ENCODE measurements around the gene SMAD7.

SMAD7 gene

DNA sequence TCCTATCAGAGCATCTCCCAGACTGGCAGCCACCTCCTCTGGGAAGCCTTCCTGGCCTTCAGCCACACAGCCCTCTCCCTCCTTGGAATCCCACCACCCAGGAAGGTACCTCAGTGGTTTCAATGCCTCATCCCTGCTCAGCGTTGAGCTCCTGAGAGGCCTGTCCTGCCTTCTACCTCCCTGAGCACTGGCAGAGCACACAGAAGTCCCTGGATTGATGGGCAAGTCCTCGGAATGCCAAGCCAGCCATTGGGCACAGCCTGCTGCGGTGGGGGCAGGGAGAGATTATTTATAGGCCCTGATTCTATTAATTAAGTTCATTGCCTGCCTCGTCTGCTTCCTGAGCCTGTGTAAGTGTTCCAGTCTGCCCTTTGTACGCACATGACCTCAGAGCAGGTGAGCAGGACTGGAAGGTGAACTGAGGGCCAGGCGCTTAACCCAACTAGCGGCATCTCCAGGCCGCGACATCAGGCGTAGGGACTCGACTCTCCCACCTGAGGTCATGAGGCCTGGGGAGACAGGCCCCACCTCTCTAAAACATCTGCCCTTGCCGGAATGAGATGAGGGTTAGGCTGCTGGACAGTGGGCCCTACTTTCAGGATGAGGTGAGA, 63.4 kb downstream of the SMAD7 start:
- H3K4me1 Mint-ChIP-seq (ENCODE audit: low read depth): no peaks in the 10 kb centered on the region
- H3K4me3 Mint-ChIP-seq: no peak overlapping the region
- H3K36me3 Mint-ChIP-seq: no peaks in the 10 kb centered on the region
- H3K27me3 Mint-ChIP-seq: no peaks in the 10 kb centered on the region
- H3K9me3 Mint-ChIP-seq (ENCODE audit: low read depth): no peaks in the 10 kb centered on the region
- peak overlapping the region; percentile 46 for H3K27ac Mint-ChIP-seq

DNA sequence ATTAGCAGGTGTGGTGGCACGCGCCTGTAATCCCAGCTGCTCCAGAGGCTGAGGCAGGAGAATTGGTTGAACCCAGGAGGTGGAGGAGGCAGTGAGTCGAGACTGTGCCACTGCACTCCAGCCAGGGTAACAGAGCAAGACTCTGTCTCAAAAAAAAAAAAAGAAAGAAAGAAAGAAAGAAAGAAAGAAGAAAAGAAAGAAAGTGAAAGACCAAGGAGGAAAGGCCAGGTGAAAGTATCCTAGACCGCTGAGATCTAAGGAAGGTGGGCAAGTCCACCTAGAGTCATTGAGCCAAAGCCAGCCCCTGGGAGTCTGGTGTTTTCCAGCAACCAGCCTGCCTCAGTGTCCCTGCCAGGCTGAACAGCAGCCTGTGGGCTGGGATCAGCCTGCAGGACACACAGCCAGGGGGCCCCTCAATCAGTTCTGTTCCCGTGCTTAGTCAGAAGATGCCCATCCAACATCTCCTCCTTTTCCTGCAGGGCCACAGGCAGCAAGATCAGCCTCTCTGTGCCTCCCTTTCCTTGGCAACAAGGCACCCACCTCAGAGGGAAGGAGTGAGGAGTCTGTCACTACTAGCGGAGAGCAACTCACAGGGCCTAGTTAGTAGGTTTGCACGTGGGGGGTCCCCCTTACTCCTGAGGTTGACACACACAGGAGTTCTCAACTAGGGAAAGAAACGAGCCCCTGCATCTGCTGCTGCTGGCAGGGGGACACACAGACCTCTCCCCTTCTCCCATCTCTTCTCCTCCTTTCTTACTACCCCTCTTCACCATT, 64.1 kb downstream of the SMAD7 start:
- no peak overlapping the region for H3K4me3 Mint-ChIP-seq
- H3K27ac Mint-ChIP-seq: no peak overlapping the region

DNA sequence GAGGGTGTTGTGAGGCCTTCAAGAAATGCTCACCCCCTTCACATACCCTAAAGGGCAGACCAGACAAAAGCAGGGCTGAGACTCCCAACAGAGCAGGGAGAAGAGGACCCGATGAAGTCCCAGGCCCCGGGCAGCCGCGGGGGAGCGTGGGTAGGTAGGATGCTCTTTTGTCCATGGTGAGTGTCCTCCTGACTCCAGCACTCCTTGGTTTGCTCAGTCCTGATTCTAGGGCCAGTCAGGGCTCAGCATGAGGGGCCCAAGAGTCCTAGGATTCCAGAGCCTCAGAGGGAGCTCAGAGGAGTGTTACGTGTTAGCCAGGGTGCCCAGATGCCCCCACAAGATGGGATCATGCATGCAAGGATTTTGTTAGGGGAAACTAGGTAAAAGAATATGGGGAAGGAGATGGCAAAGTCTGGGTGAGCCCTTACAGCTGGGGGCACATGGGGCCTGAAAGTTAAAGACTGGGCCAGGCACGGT, 64.8 kb downstream of the SMAD7 start:
- H3K27ac Mint-ChIP-seq: no peak overlapping the region
- no peak overlapping the region for H3K4me3 Mint-ChIP-seq
- no peaks in the 10 kb centered on the region for H3K9me3 Mint-ChIP-seq (ENCODE audit: low read depth)
- H3K4me1 Mint-ChIP-seq (ENCODE audit: low read depth): no peaks in the 10 kb centered on the region
- H3K36me3 Mint-ChIP-seq: no peaks in the 10 kb centered on the region
- no peaks in the 10 kb centered on the region for H3K27me3 Mint-ChIP-seq

More for the DNA sequence above, 64.1 kb downstream of the SMAD7 start:
- Mint-ChIP-seq H3K4me1 (ENCODE audit: low read depth) (no peaks in the 10 kb centered on the region), H3K36me3 (no peaks in the 10 kb centered on the region), H3K9me3 (ENCODE audit: low read depth) (no peaks in the 10 kb centered on the region), H3K27me3 (no peaks in the 10 kb centered on the region)

DNA sequence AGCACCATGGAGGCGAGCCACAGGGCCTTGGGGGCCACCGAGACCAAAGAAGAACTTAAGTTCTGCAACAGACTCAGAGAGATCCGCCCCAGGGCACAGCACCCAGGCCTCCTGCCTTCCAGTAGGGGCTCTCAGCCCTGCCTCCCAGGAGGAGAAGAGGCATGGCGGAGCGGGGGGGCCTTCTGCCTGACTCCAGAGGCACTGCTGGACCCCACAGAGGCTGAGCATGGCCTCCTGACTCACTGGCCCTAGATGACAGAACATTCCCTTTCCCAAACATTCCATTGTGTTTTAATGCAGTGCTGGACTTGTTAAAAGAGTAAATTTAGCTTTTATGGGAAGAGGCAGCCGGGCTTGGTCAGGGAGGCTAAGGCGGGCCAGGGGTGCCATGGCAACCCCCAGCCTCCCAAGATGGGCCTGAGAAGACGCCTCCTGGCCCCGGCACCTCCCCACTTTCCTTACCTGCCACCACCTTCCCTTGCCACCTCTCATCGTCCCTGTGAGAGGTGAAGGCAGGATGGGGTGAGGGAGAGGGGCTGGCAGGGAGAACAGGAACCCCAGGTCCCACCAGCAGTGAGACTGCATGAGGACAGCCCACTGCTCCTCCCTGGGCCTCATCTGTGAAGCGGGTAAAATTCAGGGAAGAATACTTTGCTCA, 65.4 kb downstream of the SMAD7 start:
- no peaks in the 10 kb centered on the region for H3K36me3 Mint-ChIP-seq
- no peak overlapping the region for H3K27ac Mint-ChIP-seq
- H3K4me3 Mint-ChIP-seq: no peak overlapping the region
- H3K27me3 Mint-ChIP-seq: no peaks in the 10 kb centered on the region
- H3K9me3 Mint-ChIP-seq (ENCODE audit: low read depth): no peaks in the 10 kb centered on the region
- H3K4me1 Mint-ChIP-seq (ENCODE audit: low read depth): no peaks in the 10 kb centered on the region

DNA sequence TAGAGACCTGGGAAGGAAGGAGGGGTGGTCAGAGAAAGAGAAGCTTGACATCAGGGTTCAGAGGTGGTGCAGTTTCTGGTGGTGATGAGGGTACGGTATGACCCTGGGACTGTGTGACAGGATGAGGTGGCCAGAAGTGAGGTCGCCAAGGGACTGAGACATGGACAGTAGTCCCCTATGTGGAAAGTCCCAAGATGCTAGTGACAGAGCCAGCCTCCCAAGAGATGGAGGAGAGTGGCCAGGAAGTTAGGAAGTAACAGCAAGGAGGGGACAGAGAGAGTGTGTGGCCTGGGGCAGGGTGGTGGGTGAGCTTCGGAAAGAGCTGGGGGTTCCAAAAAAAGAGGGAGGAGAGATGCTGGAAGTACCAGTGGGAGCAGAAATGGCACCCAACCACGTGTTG, 66.0 kb downstream of the SMAD7 start:
- Mint-ChIP-seq H3K27me3 (no peaks in the 10 kb centered on the region), H3K4me1 (ENCODE audit: low read depth) (no peaks in the 10 kb centered on the region), H3K4me3 (no peak overlapping the region), H3K36me3 (no peaks in the 10 kb centered on the region), H3K27ac (no peak overlapping the region), H3K9me3 (ENCODE audit: low read depth) (no peaks in the 10 kb centered on the region)

DNA sequence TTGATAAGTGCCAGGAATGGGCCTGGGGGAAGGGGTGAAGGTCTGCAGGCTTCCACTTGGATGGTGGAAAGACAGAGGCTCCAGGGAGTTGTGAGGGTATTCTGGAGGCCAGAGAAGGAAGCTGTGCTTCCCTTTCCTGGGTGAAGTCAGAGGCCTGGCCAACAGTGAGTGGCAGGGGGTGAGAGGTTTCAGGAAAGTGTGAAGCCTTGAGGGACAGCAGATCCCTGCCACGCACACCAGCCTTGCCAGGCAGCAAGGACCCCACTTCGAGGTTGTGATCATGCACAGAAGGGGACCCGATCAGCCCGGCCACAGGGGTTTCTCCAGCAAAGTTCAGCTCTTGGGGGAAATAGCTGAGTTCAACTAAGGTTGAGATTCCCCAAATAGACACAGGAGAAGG, 66.5 kb downstream of the SMAD7 start:
- H3K9me3 Mint-ChIP-seq (ENCODE audit: low read depth): no peaks in the 10 kb centered on the region
- no peaks in the 10 kb centered on the region for H3K27me3 Mint-ChIP-seq
- H3K4me3 Mint-ChIP-seq: no peak overlapping the region
- no peaks in the 10 kb centered on the region for H3K4me1 Mint-ChIP-seq (ENCODE audit: low read depth)
- H3K27ac Mint-ChIP-seq: no peak overlapping the region
- no peaks in the 10 kb centered on the region for H3K36me3 Mint-ChIP-seq

DNA sequence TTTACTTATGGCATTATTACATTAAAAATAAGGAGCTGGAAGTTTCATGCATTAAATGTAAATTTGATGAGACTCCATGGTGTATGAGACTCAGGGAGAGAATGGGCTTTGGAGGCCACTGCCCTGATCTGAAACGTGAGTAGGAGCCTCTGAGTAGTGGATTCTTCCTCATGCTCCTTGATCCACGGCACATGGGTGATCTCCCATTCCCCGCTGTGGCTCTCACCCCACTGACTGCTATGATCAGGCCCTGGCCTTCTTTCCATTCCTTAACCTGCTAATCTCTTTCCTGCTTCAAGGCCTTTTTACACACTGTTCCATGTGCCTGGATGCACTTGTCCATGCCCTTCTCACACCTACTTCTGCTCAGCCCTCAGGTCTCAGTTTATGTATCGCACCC, 68.4 kb downstream of the SMAD7 start:
- no peak overlapping the region for H3K4me3 Mint-ChIP-seq
- peaks cover 4% of the 10 kb centered on the region for H3K27me3 Mint-ChIP-seq
- H3K4me1 Mint-ChIP-seq (ENCODE audit: low read depth): no peaks in the 10 kb centered on the region

DNA sequence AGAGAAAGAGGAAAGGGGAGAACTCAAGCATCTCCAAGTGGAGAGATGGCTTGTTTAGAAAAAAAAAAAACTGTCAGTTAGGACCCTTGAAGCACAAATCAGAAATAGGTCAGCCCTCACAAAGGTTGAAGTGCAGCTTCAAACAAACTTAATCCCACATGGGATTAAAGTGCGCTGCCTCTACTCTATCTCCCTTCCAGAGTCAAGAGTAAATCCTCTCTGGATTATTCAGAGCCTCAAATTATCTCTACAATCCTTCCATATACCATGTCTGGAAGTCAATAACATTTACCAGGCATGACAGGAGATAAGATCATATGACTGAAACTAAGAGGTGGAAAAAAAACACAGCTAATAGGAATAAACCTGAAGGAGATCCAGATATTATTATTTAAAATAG, 69.8 kb downstream of the SMAD7 start:
- Mint-ChIP-seq H3K27ac (no peak overlapping the region), H3K9me3 (ENCODE audit: low read depth) (no peaks in the 10 kb centered on the region), H3K4me1 (ENCODE audit: low read depth) (no peaks in the 10 kb centered on the region), H3K36me3 (no peaks in the 10 kb centered on the region), H3K27me3 (peaks cover 4% of the 10 kb centered on the region), H3K4me3 (no peak overlapping the region)

More for the DNA sequence above, 68.4 kb downstream of the SMAD7 start:
- Mint-ChIP-seq H3K9me3 (ENCODE audit: low read depth) (no peaks in the 10 kb centered on the region), H3K36me3 (no peaks in the 10 kb centered on the region), H3K27ac (no peak overlapping the region)

DNA sequence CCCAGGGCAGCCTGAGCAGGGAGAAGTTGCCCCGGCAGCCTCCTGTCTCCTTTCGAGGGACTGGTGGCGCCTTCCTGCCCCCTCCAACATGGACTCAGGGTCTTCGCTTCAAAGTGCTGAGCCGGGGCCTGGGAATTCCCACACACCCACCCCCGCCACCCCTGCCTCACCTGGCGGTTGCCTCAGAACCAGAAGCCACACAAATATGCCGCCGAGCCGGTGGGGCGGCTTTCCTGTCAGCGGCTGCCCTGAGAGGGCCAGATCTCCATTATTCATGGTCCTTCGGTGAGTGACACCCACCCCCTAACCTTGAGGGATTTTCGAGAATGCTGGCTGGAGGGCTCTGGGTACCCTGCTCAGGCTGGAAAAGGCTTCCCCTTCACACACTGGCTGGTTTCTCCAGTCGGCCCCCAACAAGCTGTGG, 71.7 kb downstream of the SMAD7 start:
- Mint-ChIP-seq H3K4me1 (ENCODE audit: low read depth) (no peaks in the 10 kb centered on the region), H3K27me3 (peaks cover 4% of the 10 kb centered on the region), H3K27ac (no peak overlapping the region), H3K36me3 (no peaks in the 10 kb centered on the region), H3K4me3 (no peak overlapping the region), H3K9me3 (ENCODE audit: low read depth) (no peaks in the 10 kb centered on the region)

DNA sequence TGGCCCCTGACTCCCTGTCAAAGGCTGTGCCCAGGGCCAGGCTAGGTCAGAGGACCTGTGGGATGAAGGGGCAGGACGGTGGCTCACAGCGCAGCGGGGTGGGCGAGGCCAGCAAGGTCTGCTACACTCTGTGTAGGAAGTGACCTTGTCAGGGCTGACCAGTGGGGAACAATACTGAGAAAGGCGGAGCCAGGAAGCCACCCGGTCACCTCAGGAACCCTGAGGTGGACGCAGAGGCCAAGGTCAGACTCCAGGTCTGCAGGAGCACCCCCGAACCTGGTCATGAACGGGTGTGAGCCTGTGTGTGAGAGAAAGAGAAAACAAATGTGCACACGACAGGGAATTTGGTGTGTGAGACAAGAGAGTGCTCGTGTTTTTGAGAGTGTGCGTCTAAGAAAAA, 72.3 kb downstream of the SMAD7 start:
- Mint-ChIP-seq H3K27me3 (peaks cover 4% of the 10 kb centered on the region), H3K9me3 (ENCODE audit: low read depth) (no peaks in the 10 kb centered on the region), H3K27ac (no peak overlapping the region), H3K4me3 (no peak overlapping the region), H3K36me3 (no peaks in the 10 kb centered on the region), H3K4me1 (ENCODE audit: low read depth) (no peaks in the 10 kb centered on the region)

DNA sequence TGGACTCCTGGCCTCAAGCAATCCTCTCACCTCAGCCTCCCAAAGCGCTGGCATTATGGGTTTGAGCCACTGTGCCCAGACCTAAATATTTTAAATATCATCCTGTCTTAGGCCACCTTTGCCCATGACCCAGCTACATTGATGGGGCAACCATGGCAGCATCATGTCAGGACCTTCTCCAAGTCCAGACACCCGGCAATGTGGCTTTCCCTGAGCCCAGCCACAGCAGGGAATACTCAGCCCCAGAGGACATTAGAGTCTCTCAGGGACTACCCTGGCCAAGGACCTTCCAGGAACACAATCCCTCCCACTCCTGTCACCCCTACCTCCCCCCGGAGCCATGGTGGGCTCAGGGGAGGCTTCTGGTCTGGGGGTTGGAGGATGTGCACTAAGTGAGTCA, 72.8 kb downstream of the SMAD7 start:
- H3K27ac Mint-ChIP-seq: no peak overlapping the region
- no peaks in the 10 kb centered on the region for H3K36me3 Mint-ChIP-seq
- peaks cover 4% of the 10 kb centered on the region for H3K27me3 Mint-ChIP-seq
- H3K9me3 Mint-ChIP-seq (ENCODE audit: low read depth): no peaks in the 10 kb centered on the region
- no peaks in the 10 kb centered on the region for H3K4me1 Mint-ChIP-seq (ENCODE audit: low read depth)
- no peak overlapping the region for H3K4me3 Mint-ChIP-seq

DNA sequence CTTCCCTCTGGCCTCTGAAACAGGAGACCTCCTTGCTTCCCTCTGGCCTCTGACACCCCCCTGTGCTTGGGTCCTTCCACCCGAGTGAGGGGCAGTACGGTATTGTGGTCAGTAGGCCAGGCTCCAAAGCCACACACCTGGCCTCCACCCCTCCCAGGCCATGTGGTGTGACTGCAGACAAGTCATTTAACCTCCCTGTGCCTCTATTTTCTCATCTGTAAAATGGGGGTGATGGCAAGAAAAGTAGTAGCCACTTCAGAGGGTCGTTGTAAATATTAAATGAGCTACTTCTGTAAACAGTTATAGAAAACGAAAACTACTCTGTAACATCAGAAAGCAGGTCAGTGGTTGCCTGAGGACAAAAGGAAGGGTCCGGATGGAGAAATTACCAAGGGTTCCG, 74.2 kb downstream of the SMAD7 start:
- H3K27ac Mint-ChIP-seq: no peak overlapping the region
- no peaks in the 10 kb centered on the region for H3K36me3 Mint-ChIP-seq
- peaks cover 4% of the 10 kb centered on the region for H3K27me3 Mint-ChIP-seq
- no peak overlapping the region for H3K4me3 Mint-ChIP-seq
- H3K9me3 Mint-ChIP-seq (ENCODE audit: low read depth): no peaks in the 10 kb centered on the region
- no peaks in the 10 kb centered on the region for H3K4me1 Mint-ChIP-seq (ENCODE audit: low read depth)

DNA sequence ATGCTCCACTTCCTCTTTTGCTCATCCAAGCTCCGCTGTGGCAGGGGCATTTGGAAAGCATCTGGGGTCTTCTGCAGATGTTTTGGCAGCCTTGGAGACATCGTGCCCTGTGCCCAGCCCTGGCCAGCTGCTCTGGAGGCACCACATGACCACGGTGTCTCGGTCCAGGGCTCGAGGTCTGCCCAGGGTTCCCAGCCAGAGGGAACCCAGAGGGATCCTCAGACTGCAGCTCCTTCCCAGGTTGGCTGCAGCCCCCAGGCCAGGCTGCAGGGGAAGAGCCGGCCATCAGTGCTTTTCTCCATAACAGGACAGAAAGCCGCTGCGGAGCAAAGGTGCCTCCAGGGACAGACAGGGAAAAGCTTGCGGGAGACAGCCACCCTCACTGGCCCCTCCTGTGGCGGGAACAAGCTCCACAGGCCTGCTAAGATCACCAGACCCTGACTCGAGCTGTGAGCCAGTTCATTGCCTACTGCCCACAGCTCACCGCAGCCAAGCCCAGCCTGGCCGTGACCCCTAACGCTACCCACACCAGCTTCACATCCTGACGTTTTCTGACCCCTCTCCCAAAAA, 74.7 kb downstream of the SMAD7 start:
- H3K36me3 Mint-ChIP-seq: no peaks in the 10 kb centered on the region

DNA sequence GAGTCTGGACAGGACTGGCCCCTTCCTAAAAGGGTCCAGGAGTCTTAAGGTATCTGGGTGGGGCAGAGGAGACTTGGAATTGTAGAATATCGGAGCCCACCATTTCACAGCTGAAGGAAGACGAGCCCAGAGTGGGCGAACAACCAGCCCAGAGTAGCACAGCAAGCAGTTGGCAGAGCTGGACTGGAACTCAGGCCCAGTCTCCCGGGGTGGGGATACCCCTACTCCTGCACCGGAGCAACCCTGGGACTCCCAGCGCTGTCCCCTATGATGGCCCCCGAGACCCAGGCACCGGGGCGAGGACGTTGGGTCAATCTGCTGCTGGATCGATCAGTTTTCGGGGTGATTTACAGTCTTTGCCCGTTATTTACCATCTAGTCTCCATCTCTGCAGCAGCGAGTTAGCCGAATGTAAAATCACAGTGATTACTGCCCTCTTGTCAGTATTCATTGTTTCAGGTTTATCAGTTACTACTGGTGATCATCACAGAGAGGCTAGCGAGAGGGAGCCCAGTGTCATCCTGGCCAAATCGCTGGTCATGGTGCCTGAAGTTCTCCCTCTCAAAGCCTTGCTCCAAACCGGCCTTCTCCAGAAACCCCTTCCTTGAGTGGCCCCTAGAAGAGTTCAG, 75.3 kb downstream of the SMAD7 start:
- Mint-ChIP-seq H3K27me3 (peaks cover 4% of the 10 kb centered on the region), H3K36me3 (no peaks in the 10 kb centered on the region), H3K27ac (no peak overlapping the region), H3K4me3 (no peak overlapping the region), H3K4me1 (ENCODE audit: low read depth) (no peaks in the 10 kb centered on the region), H3K9me3 (ENCODE audit: low read depth) (no peaks in the 10 kb centered on the region)

More for the DNA sequence above, 74.7 kb downstream of the SMAD7 start:
- Mint-ChIP-seq H3K27me3 (peaks cover 4% of the 10 kb centered on the region), H3K9me3 (ENCODE audit: low read depth) (no peaks in the 10 kb centered on the region), H3K4me1 (ENCODE audit: low read depth) (no peaks in the 10 kb centered on the region), H3K27ac (no peak overlapping the region), H3K4me3 (no peak overlapping the region)

DNA sequence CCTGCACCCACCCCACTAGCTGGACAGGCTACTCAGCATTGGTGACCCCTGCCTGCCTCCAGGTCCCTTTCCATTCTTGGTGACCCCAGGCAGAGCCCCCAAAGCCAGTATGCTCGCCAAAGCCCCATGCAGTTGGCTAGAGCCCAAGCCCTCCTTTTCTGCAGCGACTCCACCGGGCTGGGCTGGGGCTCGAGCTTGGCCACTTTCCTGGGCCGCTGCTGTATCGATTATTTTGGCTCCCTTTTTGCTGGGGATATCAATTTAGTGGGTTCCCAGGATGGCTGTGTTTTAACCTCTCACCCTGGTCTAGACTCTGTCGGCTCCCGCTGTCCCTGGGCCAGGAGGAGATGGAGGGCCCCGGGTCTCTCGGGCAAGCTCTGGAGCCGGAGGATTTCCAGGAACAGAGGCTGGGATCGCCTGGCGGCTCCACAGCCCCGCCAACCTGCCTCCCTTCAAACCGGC, 76.0 kb downstream of the SMAD7 start:
- no peaks in the 10 kb centered on the region for H3K36me3 Mint-ChIP-seq
- H3K4me3 Mint-ChIP-seq: no peak overlapping the region
- H3K9me3 Mint-ChIP-seq (ENCODE audit: low read depth): no peaks in the 10 kb centered on the region
- H3K27me3 Mint-ChIP-seq: peaks cover 4% of the 10 kb centered on the region
- peaks cover 1% of the 10 kb centered on the region for H3K4me1 Mint-ChIP-seq (ENCODE audit: low read depth)
- no peak overlapping the region for H3K27ac Mint-ChIP-seq
